ENCODE measurements around the gene PLSCR5.

Gene PLSCR5

GRCh38 chr3:146626403-146627122 is 21.4 kb upstream of the PLSCR5 start:
- no peak for DNase-seq (ENCODE audit: extremely low read depth, insufficient read length)
- Histone ChIP-seq H3K36me3 (ENCODE audit: control insufficient read depth, insufficient read depth, low read length) (no peaks in the 10 kb centered on the region), H3K27me3 (replicated peaks; ENCODE audit: control insufficient read depth, insufficient read depth, low read length) (no peaks in the 10 kb centered on the region), H3K4me3 (replicated peaks; ENCODE audit: low read depth, low read length) (no peak overlapping the region)
- no peak for TF ChIP-seq CTCF (IDR thresholded peaks at IDR 0.05; ENCODE audit: insufficient read depth, low read length, poor library complexity, severe bottlenecking)

DNA sequence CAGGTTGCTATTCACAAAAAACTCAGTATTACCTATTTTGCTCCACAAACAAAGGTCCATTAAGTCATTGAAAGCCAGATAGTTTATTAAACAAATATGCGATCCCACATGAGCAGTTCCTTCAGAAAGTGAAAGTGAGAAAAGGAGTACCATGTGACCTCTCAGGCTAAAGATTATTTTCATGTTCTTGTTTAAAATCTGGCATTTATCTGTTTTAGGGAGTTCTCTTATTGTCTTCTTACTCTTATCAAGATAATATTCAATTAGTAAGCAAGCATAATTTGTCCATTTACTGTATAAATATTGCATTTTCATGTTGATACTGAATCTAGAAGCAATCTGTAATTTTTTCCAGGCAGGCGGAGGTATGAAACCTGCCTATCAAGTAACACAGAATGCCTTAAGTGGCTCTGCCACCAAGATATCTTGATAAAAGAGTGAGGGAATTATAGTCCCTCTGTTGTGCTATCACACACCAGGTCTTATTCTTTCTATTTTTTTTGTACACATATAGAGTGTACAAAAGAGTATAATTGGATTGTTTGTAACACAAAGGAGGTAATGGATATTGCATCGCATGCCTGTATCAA is 20.1 kb upstream of the PLSCR5 start:
- no peak for DNase-seq (ENCODE audit: extremely low read depth, insufficient read length)
- no peaks in the 10 kb centered on the region for H3K36me3 ChIP-seq (ENCODE audit: control insufficient read depth, insufficient read depth, low read length)
- no peak overlapping the region for H3K4me3 ChIP-seq (replicated peaks; ENCODE audit: low read depth, low read length)
- TF ChIP-seq CTCF (IDR thresholded peaks at IDR 0.05; ENCODE audit: insufficient read depth, low read length, poor library complexity, severe bottlenecking) = no peak
- no peaks in the 10 kb centered on the region for H3K27me3 ChIP-seq (replicated peaks; ENCODE audit: control insufficient read depth, insufficient read depth, low read length)

- Histone ChIP-seq H3K27me3 (replicated peaks; ENCODE audit: control insufficient read depth, insufficient read depth, low read length) (no peaks in the 10 kb centered on the region), H3K4me3 (replicated peaks; ENCODE audit: low read depth, low read length) (no peak overlapping the region), H3K36me3 (ENCODE audit: control insufficient read depth, insufficient read depth, low read length) (no peaks in the 10 kb centered on the region)
- TF ChIP-seq CTCF (IDR thresholded peaks at IDR 0.05; ENCODE audit: insufficient read depth, low read length, poor library complexity, severe bottlenecking) = no peak
- DNase-seq (ENCODE audit: extremely low read depth, insufficient read length) = no peak
These were observed 16.6 kb upstream of the PLSCR5 start for GRCh38 chr3:146621723-146622122.

DNA sequence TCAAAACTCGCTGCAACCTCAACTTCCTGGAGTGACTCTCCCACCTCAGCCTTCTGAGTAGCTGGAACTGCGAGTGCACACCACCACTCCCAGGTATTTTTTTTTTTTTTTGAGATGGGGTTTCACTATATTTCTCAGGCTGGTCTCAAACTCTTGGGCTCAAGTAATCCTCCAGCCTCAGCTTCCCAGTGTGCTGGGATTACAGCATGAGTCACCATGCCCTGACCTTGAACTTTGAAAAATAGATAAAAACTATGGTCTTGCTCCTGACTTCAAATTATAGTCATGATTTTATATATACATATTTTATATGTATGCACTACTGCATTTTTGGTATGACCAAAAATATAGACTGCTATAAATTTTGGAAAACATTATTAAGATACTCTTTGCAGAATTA is 6.9 kb upstream of the PLSCR5 start:
- no peaks in the 10 kb centered on the region for H3K36me3 ChIP-seq (ENCODE audit: control insufficient read depth, insufficient read depth, low read length)
- H3K4me3 ChIP-seq (replicated peaks; ENCODE audit: low read depth, low read length) = no peak overlapping the region
- DNase-seq (ENCODE audit: extremely low read depth, insufficient read length) = no peak
- H3K27me3 ChIP-seq (replicated peaks; ENCODE audit: control insufficient read depth, insufficient read depth, low read length) = no peaks in the 10 kb centered on the region
- TF ChIP-seq CTCF (IDR thresholded peaks at IDR 0.05; ENCODE audit: insufficient read depth, low read length, poor library complexity, severe bottlenecking) = no peak

GRCh38 chr3:146611096-146611495 is 6.0 kb upstream of the PLSCR5 start:
- Histone ChIP-seq H3K27me3 (replicated peaks; ENCODE audit: control insufficient read depth, insufficient read depth, low read length) (no peaks in the 10 kb centered on the region), H3K4me3 (replicated peaks; ENCODE audit: low read depth, low read length) (no peak overlapping the region), H3K36me3 (ENCODE audit: control insufficient read depth, insufficient read depth, low read length) (no peaks in the 10 kb centered on the region)
- DNase-seq (ENCODE audit: extremely low read depth, insufficient read length) = no peak
- TF ChIP-seq CTCF (IDR thresholded peaks at IDR 0.05; ENCODE audit: insufficient read depth, low read length, poor library complexity, severe bottlenecking) = no peak
